ENCODE measurements around the gene ZDHHC14. TPM values are rescaled to one million over a fixed set of nuclear protein-coding genes. Genes with fewer than 3 reads are reported as not detected.

Gene ZDHHC14
- total RNA-seq, 1 experiment from 2014 or later, result 3.2 TPM

- H3K4me1 ChIP-seq (ENCODE audit: insufficient read depth, low read length, poor library complexity, severe bottlenecking), result no peaks in the 10 kb centered on the region
- no peak overlapping the region for H3K27ac ChIP-seq (ENCODE audit: low read depth, low read length, poor library complexity, severe bottlenecking)
Measured at GRCh38 chr6:157554747-157555146, 173.8 kb downstream of the ZDHHC14 start.

DNA sequence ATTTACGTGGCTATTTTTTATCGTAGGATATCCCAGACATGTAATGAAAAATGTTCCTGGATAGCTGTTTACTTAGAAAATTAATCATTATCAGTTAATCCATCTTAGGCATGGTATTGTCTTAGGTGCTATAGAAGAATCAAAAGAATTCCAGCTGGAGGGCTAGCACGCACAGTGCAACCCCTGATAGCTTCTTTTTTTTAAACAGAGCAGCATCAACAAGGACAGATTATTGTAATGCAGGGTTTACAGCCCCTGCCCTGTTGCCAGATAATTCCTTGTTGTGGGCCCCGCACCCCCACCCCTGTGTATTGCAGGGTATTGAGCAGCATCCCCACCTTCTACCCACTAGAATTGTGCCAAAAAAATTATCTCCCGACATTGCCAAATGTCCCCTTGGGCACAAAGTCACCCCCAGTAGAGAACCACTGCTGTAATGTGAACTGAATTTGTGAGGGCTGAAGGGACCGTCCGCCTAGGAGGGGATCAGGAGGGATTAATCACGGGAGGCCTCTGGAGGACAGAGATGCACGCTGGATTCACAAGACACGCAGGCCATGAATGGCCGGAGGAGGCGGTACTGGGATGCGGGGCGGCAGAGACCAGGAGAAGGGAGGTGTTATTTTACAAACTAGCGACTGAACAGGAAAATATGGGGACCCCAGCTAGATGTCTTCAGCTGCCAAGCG is 174.6 kb downstream of the ZDHHC14 start:
- Histone ChIP-seq H3K9me3 (ENCODE audit: low read depth, low read length, poor library complexity, severe bottlenecking) (no peaks in the 10 kb centered on the region), H3K27me3 (replicated peaks; ENCODE audit: insufficient read depth, low read depth, low read length, poor library complexity) (no peaks in the 10 kb centered on the region), H3K4me3 (ENCODE audit: low read depth, low read length, poor library complexity, severe bottlenecking) (no peak overlapping the region), H3K36me3 (ENCODE audit: insufficient read depth, low read length, poor library complexity, severe bottlenecking) (no peaks in the 10 kb centered on the region), H3K4me1 (ENCODE audit: insufficient read depth, low read length, poor library complexity, severe bottlenecking) (no peaks in the 10 kb centered on the region), H3K27ac (ENCODE audit: low read depth, low read length, poor library complexity, severe bottlenecking) (no peak overlapping the region)
- CTCF ChIA-PET, result no interaction called here
- POLR2A ChIA-PET (ENCODE audit: low non-redundant PET), result no interaction called here
- TF ChIP-seq EZH2 (IDR thresholded peaks at IDR 0.05; ENCODE audit: borderline replicate concordance, low read depth, low read length, poor library complexity, severe bottlenecking), result no peak
- TF ChIP-seq CTCF (conservative IDR thresholded peaks at IDR 0.05; ENCODE audit: low read depth, low read length), result no peak
- no peak for DNase-seq (ENCODE audit: low spot score)
- intact Hi-C loops (cut with micrococcal nuclease; ENCODE audit: unreplicated experiment), result no loop called here
- BruUV-seq (replicated peaks), result no TSS peak

More at GRCh38 chr6:157554747-157555146, 173.8 kb downstream of the ZDHHC14 start:
- Histone ChIP-seq H3K27me3 (replicated peaks; ENCODE audit: insufficient read depth, low read depth, low read length, poor library complexity) (no peaks in the 10 kb centered on the region), H3K9me3 (ENCODE audit: low read depth, low read length, poor library complexity, severe bottlenecking) (no peaks in the 10 kb centered on the region), H3K36me3 (ENCODE audit: insufficient read depth, low read length, poor library complexity, severe bottlenecking) (no peaks in the 10 kb centered on the region), H3K4me3 (ENCODE audit: low read depth, low read length, poor library complexity, severe bottlenecking) (no peak overlapping the region)
- intact Hi-C loops (cut with micrococcal nuclease; ENCODE audit: unreplicated experiment), result no loop called here
- CTCF ChIA-PET, result no interaction called here
- POLR2A ChIA-PET (ENCODE audit: low non-redundant PET), result no interaction called here
- TF ChIP-seq CTCF (conservative IDR thresholded peaks at IDR 0.05; ENCODE audit: low read depth, low read length) (no peak), EZH2 (IDR thresholded peaks at IDR 0.05; ENCODE audit: borderline replicate concordance, low read depth, low read length, poor library complexity, severe bottlenecking) (no peak)
- no TSS peak for BruUV-seq (replicated peaks)
- no peak for DNase-seq (ENCODE audit: low spot score)

- Histone ChIP-seq H3K9me3 (ENCODE audit: low read depth, low read length, poor library complexity, severe bottlenecking) (no peaks in the 10 kb centered on the region), H3K4me3 (ENCODE audit: low read depth, low read length, poor library complexity, severe bottlenecking) (no peak overlapping the region), H3K4me1 (ENCODE audit: insufficient read depth, low read length, poor library complexity, severe bottlenecking) (no peaks in the 10 kb centered on the region), H3K36me3 (ENCODE audit: insufficient read depth, low read length, poor library complexity, severe bottlenecking) (no peaks in the 10 kb centered on the region), H3K27me3 (replicated peaks; ENCODE audit: insufficient read depth, low read depth, low read length, poor library complexity) (no peaks in the 10 kb centered on the region), H3K27ac (ENCODE audit: low read depth, low read length, poor library complexity, severe bottlenecking) (no peak overlapping the region)
- no TSS peak for BruUV-seq (replicated peaks)
- DNase-seq (ENCODE audit: low spot score), result no peak
- ChIA-PET POLR2A (ENCODE audit: low non-redundant PET) (no interaction called here), CTCF (no interaction called here)
- intact Hi-C loops (cut with micrococcal nuclease; ENCODE audit: unreplicated experiment), result no loop called here
- no peak for TF ChIP-seq CTCF (conservative IDR thresholded peaks at IDR 0.05; ENCODE audit: low read depth, low read length)
- TF ChIP-seq EZH2 (IDR thresholded peaks at IDR 0.05; ENCODE audit: borderline replicate concordance, low read depth, low read length, poor library complexity, severe bottlenecking), result no peak
Measured at GRCh38 chr6:157556144-157556645, 175.2 kb downstream of the ZDHHC14 start.

All from A673 (cell line).